ENCODE measurements around the gene EHMT2. TPM values are rescaled to one million over a fixed set of nuclear protein-coding genes. Genes with fewer than 3 reads are reported as not detected.
A peak's percentile ranks its signal among the peaks of the same experiment; 100 is the strongest.
"Not testable (repeated sequence)": the region's sequence is repeated elsewhere in the genome, so short reads cannot be mapped to it uniquely, and the experiment has no call there.

The EHMT2 gene
- total RNA-seq, 4 donors from 2014 or later = 38.2 to 63.9 (median 46.8) TPM

- no peak for DNase-seq (ENCODE audit: low spot score in 2 of 2)
- Histone ChIP-seq H3K27me3 (no peaks in the 10 kb centered on the region), H3K4me3 (no peak overlapping the region), H3K36me3 (no peaks in the 10 kb centered on the region), H3K9me3 (no peaks in the 10 kb centered on the region), H3K27ac (peak overlapping the region in 1 of 4 donors; percentile 46), H3K4me1 (peaks cover 0 to 4% (median 0%) of the 10 kb centered on the region in 4 donors)
- 73 to 79% methylated on average over 11 of the region's 11 CpGs for WGBS, 2 donors
- TF ChIP-seq CTCF (IDR thresholded peaks at IDR 0.05) (no peak), EP300 (IDR thresholded peaks at IDR 0.05) (no peak), POLR2A (IDR thresholded peaks at IDR 0.05) (no peak)
Measured at GRCh38 chr6:31911826-31912585, 14.5 kb upstream of the EHMT2 start.

GRCh38 chr6:31909298-31909697, 11.8 kb upstream of the EHMT2 start:
- DNase-seq (ENCODE audit: low spot score in 2 of 2); H3K9me3 ChIP-seq; H3K27ac ChIP-seq; H3K36me3 ChIP-seq; H3K27me3 ChIP-seq; H3K4me1 ChIP-seq; H3K4me3 ChIP-seq: not testable (repeated sequence)
- 65 to 74% methylated on average over 7 of the region's 7 CpGs for WGBS, 2 donors

- DNase-seq (ENCODE audit: low spot score in 2 of 2) = no peak
- TF ChIP-seq EP300 (IDR thresholded peaks at IDR 0.05) = no peak
- no peak for TF ChIP-seq CTCF (IDR thresholded peaks at IDR 0.05)
- TF ChIP-seq POLR2A (IDR thresholded peaks at IDR 0.05) = no peak
- Histone ChIP-seq H3K4me3 (no peak overlapping the region), H3K27me3 (no peaks in the 10 kb centered on the region), H3K4me1 (peaks cover 0 to 5% (median 0%) of the 10 kb centered on the region in 4 donors), H3K36me3 (no peaks in the 10 kb centered on the region), H3K27ac (no peak overlapping the region), H3K9me3 (no peaks in the 10 kb centered on the region)
- WGBS, 2 donors = 48 to 50% methylated on average over 4 of the region's 4 CpGs
Measured at GRCh38 chr6:31908791-31909190, 11.3 kb upstream of the EHMT2 start.

GRCh38 chr6:31908255-31908654, 10.8 kb upstream of the EHMT2 start:
- H3K36me3 ChIP-seq; DNase-seq (ENCODE audit: low spot score in 2 of 2); H3K4me3 ChIP-seq; H3K27ac ChIP-seq; H3K27me3 ChIP-seq; H3K9me3 ChIP-seq: not testable (repeated sequence)
- peaks cover 0 to 11% (median 1%) of the 10 kb centered on the region in 4 donors for H3K4me1 ChIP-seq
- WGBS, 2 donors = 84 to 88% methylated on average over 5 of the region's 5 CpGs

- Histone ChIP-seq H3K4me3 (no peak overlapping the region), H3K27ac (no peak overlapping the region), H3K36me3 (no peaks in the 10 kb centered on the region), H3K27me3 (no peaks in the 10 kb centered on the region), H3K4me1 (peaks cover 0 to 19% (median 8%) of the 10 kb centered on the region in 4 donors), H3K9me3 (no peaks in the 10 kb centered on the region)
- 46 to 52% methylated on average over 7 of the region's 7 CpGs for WGBS, 2 donors
- DNase-seq (ENCODE audit: low spot score in 2 of 2) = no peak
- no peak for TF ChIP-seq POLR2A (IDR thresholded peaks at IDR 0.05)
- TF ChIP-seq CTCF (IDR thresholded peaks at IDR 0.05) = no peak
- no peak for TF ChIP-seq EP300 (IDR thresholded peaks at IDR 0.05)
Measured at GRCh38 chr6:31907158-31907813, 9.8 kb upstream of the EHMT2 start.

GRCh38 chr6:31906727-31907126, 9.2 kb upstream of the EHMT2 start:
- peaks cover 0 to 19% (median 8%) of the 10 kb centered on the region in 4 donors for H3K4me1 ChIP-seq
- not testable (repeated sequence) for H3K27me3 ChIP-seq; H3K27ac ChIP-seq; H3K4me3 ChIP-seq; H3K9me3 ChIP-seq; DNase-seq (ENCODE audit: low spot score in 2 of 2); H3K36me3 ChIP-seq
- WGBS, 2 donors = 77 to 82% methylated on average over 8 of the region's 8 CpGs
